HCT116 (cell line): Measurements from ENCODE around the gene ARHGAP18. TPM values are rescaled to one million over a fixed set of nuclear protein-coding genes. Genes with fewer than 3 reads are reported as not detected.

ENCODE experiments used
- ATAC-seq: fragments of 200-7000 bp; cut with Tn5 transposase; 2 replicates; pipeline ENCODE4 v1.9.1; 2020; ENCODE audit warnings: mild to moderate bottlenecking, moderate library complexity
- BruUV-seq: library from RNA; stranded (reverse); fragments of 400-500 nt; replicated peaks from 2 replicates; lab custom pipeline; 2021; lab: Mats Ljungman, UMichigan
- CTCF ChIA-PET: fragments of 300-600 bp; sonication (Branson Sonifier 250); formaldehyde crosslinking; loops from one replicate; lab custom pipeline; 2021; ENCODE audit warnings: antibody characterized with exemption; lab: Charles Lee
- POLR2A ChIA-PET: fragments of 300-600, 350-600 bp; sonication (Branson Sonifier 250); formaldehyde crosslinking; loops from one replicate; lab custom pipeline; 2021; ENCODE audit warnings: antibody characterized with exemption; lab: Charles Lee
- RAD21 ChIA-PET, 2 experiments: fragments of 300-600 bp; sonication (Branson Sonifier 250); formaldehyde crosslinking; loops; one replicate each; lab custom pipeline; 2023; ENCODE audit warnings: low total read pairs in 2 of 2; ENCODE audit not compliant: uncharacterized antibody in 2 of 2, unreplicated experiment in 2 of 2, low non-redundant PET in 1 of 2; lab: Charles Lee
- DNase-seq: peaks from one replicate; pipeline ENCODE4 v3.0.0-alpha.2; 2010; ENCODE audit warnings: low read depth, low spot score
- H2AFZ ChIP-seq: fragments of 200-600 bp; shearing (Covaris generic), sonication (generic); 2 replicates; pipeline ENCODE4 v1.6.1; 2017; ENCODE audit warnings: low read depth, mixed run types, mixed read lengths, antibody characterized with exemption, low read length; ENCODE audit not compliant: poor library complexity, severe bottlenecking
- H3K27ac ChIP-seq: 2 replicates; pipeline ENCODE4 v1.5.1; 2012; ENCODE audit warnings: low read depth, low read length
- H3K27me3 ChIP-seq: fragments of 200-600 bp; sonication (generic); 2 replicates; pipeline ENCODE4 v1.6.1; 2016; ENCODE audit warnings: mixed run types, low read length, mixed read lengths; ENCODE audit not compliant: insufficient read depth
- H3K36me3 ChIP-seq, 2 experiments: fragments of 200-500 bp in 1 of 2; fragments of 200-600 bp in 1 of 2; sonication (Bioruptor generic) in 1 of 2; sonication (generic) in 1 of 2; 2 replicates each; pipeline versions ENCODE4 v1.5.1 to v1.6.1; 2014 to 2016; ENCODE audit warnings: low read length in 2 of 2, inconsistent platforms in 1 of 2, mixed read lengths in 1 of 2, mixed run types in 1 of 2; ENCODE audit not compliant: insufficient read depth in 2 of 2, control insufficient read depth in 1 of 2
- H3K4me1 ChIP-seq, 2 experiments: fragments of 200-600 bp in 1 of 2; sonication (generic) in 1 of 2; 2 replicates each; pipeline versions ENCODE4 v1.5.1 to v1.6.1; 2012 to 2017; ENCODE audit warnings: low read length in 2 of 2, inconsistent platforms in 1 of 2, mild to moderate bottlenecking in 1 of 2, mixed read lengths in 1 of 2, mixed run types in 1 of 2, moderate library complexity in 1 of 2; ENCODE audit not compliant: insufficient read depth in 2 of 2, control insufficient read depth in 1 of 2
- H3K4me2 ChIP-seq: fragments of 200-600 bp; sonication (generic); 2 replicates; pipeline ENCODE4 v1.6.1; 2017; ENCODE audit warnings: mixed run types, low read length, mixed read lengths
- H3K4me3 ChIP-seq, 2 experiments: fragments of 200-600 bp in 1 of 2; sonication (generic) in 1 of 2; replicated peaks in 1 of 2; 2 replicates each; pipeline ENCODE4 v1.5.1; 2011 to 2016; ENCODE audit warnings: low read length in 2 of 2, control low read depth in 1 of 2, low read depth in 1 of 2, mild to moderate bottlenecking in 1 of 2, mixed read lengths in 1 of 2, mixed run types in 1 of 2
- H3K79me2 ChIP-seq: fragments of 200-600 bp; sonication (generic); 2 replicates; pipeline ENCODE4 v1.6.1; 2017; ENCODE audit warnings: mild to moderate bottlenecking, mixed run types, low read length, moderate library complexity, mixed read lengths; ENCODE audit not compliant: insufficient read depth
- H3K9ac ChIP-seq: fragments of 200-600 bp; sonication (generic); 2 replicates; pipeline ENCODE4 v1.6.1; 2016; ENCODE audit warnings: low read length, mixed read lengths
- H3K9me2 ChIP-seq: fragments of 200-600 bp; sonication (generic), shearing (Covaris generic); 2 replicates; pipeline ENCODE4 v1.6.1; 2017; ENCODE audit warnings: mixed run types, mild to moderate bottlenecking, moderate library complexity; ENCODE audit not compliant: insufficient read depth
- H3K9me3 ChIP-seq, 2 experiments: fragments of 200-500 bp in 1 of 2; fragments of 200-600 bp in 1 of 2; sonication (Bioruptor generic) in 1 of 2; sonication (generic) in 1 of 2; 2 replicates each; pipeline ENCODE4 v1.6.1; 2014 to 2017; ENCODE audit warnings: low read length in 2 of 2, mixed read lengths in 2 of 2, inconsistent platforms in 1 of 2, low read depth in 1 of 2, mild to moderate bottlenecking in 1 of 2, mixed run types in 1 of 2, moderate library complexity in 1 of 2; ENCODE audit not compliant: control insufficient read depth in 1 of 2, insufficient read depth in 1 of 2
- H4K20me1 ChIP-seq: fragments of 200-600 bp; sonication (generic), shearing (Covaris generic); 2 replicates; pipeline ENCODE4 v1.6.1; 2017; ENCODE audit warnings: mixed run types, mild to moderate bottlenecking, moderate library complexity; ENCODE audit not compliant: insufficient read depth
- CEBPB ChIP-seq: IDR thresholded peaks from 2 replicates; pipeline ENCODE4 v1.6.1; 2012; ENCODE audit warnings: low read depth
- CTCF ChIP-seq, 3 experiments: fragments of 200-600 bp in 1 of 3; sonication (generic) in 1 of 3; IDR thresholded peaks in 2 of 3; conservative IDR thresholded peaks in 1 of 3; 2 replicates each; pipeline ENCODE4 v1.5.1; 2012 to 2017; ENCODE audit warnings: low read depth in 2 of 3, low read length in 2 of 3, antibody characterized with exemption in 1 of 3, borderline replicate concordance in 1 of 3, control low read depth in 1 of 3, mild to moderate bottlenecking in 1 of 3, mixed read lengths in 1 of 3, mixed run types in 1 of 3, moderate library complexity in 1 of 3; ENCODE audit not compliant: insufficient read depth in 1 of 3
- EGR1 ChIP-seq: IDR thresholded peaks from 2 replicates; pipeline ENCODE4 v1.6.1; 2012; ENCODE audit warnings: low read depth
- EZH2 ChIP-seq: fragments of 200-600 bp; sonication (generic); IDR thresholded peaks from 2 replicates; pipeline ENCODE4 v1.6.1; 2017; ENCODE audit warnings: antibody characterized with exemption, mixed run types
- EZH2phosphoT487 ChIP-seq: fragments of 200-600 bp; IDR thresholded peaks from 2 replicates; pipeline ENCODE4 v1.6.1; 2018; ENCODE audit warnings: antibody characterized with exemption, borderline replicate concordance
- JUND ChIP-seq: IDR thresholded peaks from 2 replicates; pipeline ENCODE4 v1.6.1; 2012
- POLR2AphosphoS5 ChIP-seq: IDR thresholded peaks from 2 replicates; pipeline ENCODE4 v1.6.1; 2011; ENCODE audit warnings: mild to moderate bottlenecking, low read depth, low read length, moderate library complexity
- RAD21 ChIP-seq: IDR thresholded peaks from 2 replicates; pipeline ENCODE4 v1.6.1; 2012; ENCODE audit warnings: low read depth, mild to moderate bottlenecking
- SRF ChIP-seq: IDR thresholded peaks from 2 replicates; pipeline ENCODE4 v1.6.1; 2012; ENCODE audit warnings: low read depth
- TCF7L2 ChIP-seq: IDR thresholded peaks from 2 replicates; pipeline ENCODE4 v1.7.0; 2011; ENCODE audit warnings: borderline replicate concordance, inconsistent platforms; ENCODE audit not compliant: insufficient read depth, insufficient read length; ENCODE audit errors: extremely low read depth
- YY1 ChIP-seq: IDR thresholded peaks from 2 replicates; pipeline ENCODE4 v1.6.1; 2011; ENCODE audit warnings: low read length, low read depth, moderate library complexity, mild to moderate bottlenecking; ENCODE audit not compliant: insufficient replicate concordance; ENCODE audit errors: extremely low read depth
- ZBTB33 ChIP-seq: IDR thresholded peaks from 2 replicates; pipeline ENCODE4 v1.6.1; 2011; ENCODE audit warnings: mild to moderate bottlenecking, low read length, moderate library complexity; ENCODE audit not compliant: insufficient replicate concordance; ENCODE audit errors: extremely low read depth
- ZFX ChIP-seq: fragments of 450-650 bp; IDR thresholded peaks from 2 replicates; pipeline ENCODE4 v1.6.1; 2017
- ZNF274 ChIP-seq: fragments of 200-500 bp; sonication (Bioruptor generic); IDR thresholded peaks from 2 replicates; pipeline ENCODE4 v1.6.1; 2014; ENCODE audit warnings: mild to moderate bottlenecking, low read depth, low read length, inconsistent platforms
- intact Hi-C: fragments of 100-400 bp; cut with micrococcal nuclease; formaldehyde crosslinking; loops from 2 replicates; pipeline ENCODE4 v1.10.0; 2022
- total RNA-seq: library from RNA; stranded (reverse); gene quantifications from one replicate; pipeline ENCODE4 v1.2.1, GENCODE V29; 2021; ENCODE audit not compliant: unreplicated experiment

The ARHGAP18 gene
- total RNA-seq, 1 experiment from 2014 or later, result 70.3 TPM

GRCh38 chr6:129567374-129567773 is 142.6 kb downstream of the ARHGAP18 start (continued):
- TF ChIP-seq JUND (no peak), ZNF274 (no peak)

- POLR2A ChIA-PET, result interaction anchor here (1.0 to 2.7 kb wide), 2 partner anchors 65 to 66 kb away, joined by 4 to 12 read pairs; no protein-coding TSS in a partner anchor
- intact Hi-C loops, result loop anchor here (2.0 kb wide), 1 partner anchor 67 kb away; no protein-coding TSS in a partner anchor
- BruUV-seq, result no TSS peak
Measured at GRCh38 chr6:129565811-129566210, 144.2 kb downstream of the ARHGAP18 start.

GRCh38 chr6:129565366-129565765 is 144.6 kb downstream of the ARHGAP18 start:
- Histone ChIP-seq H3K9ac (no peak overlapping the region), H4K20me1 (no peaks in the 10 kb centered on the region), H3K27me3 (no peaks in the 10 kb centered on the region), H2AFZ (no peak overlapping the region), H3K9me3 (no peaks in the 10 kb centered on the region), H3K79me2 (no peaks in the 10 kb centered on the region), H3K36me3 (no peaks in the 10 kb centered on the region), H3K27ac (no peak overlapping the region), H3K4me1 (peaks cover 2 to 29% of the 10 kb centered on the region in 2 experiments; a peak in 2 of 4 replicates), H3K9me2 (no peaks in the 10 kb centered on the region), H3K4me2 (no peak overlapping the region), H3K4me3 (no peak overlapping the region)
- no TSS peak for BruUV-seq
- no peak for DNase-seq
- intact Hi-C loops, result no loop called here
- no peak for ATAC-seq
- TF ChIP-seq RAD21 (no peak), EZH2phosphoT487 (no peak), POLR2AphosphoS5 (no peak), ZBTB33 (no peak), ZFX (no peak), YY1 (no peak), SRF (no peak), TCF7L2 (no peak), CEBPB (no peak), CTCF (IDR thresholded peaks at IDR 0.05 in 2 of 3, conservative IDR thresholded peaks at IDR 0.05 in 1 of 3; ENCODE audit: borderline replicate concordance in 1 of 3, insufficient read depth in 1 of 3, low read depth in 2 of 3, low read length in 2 of 3) (no peak)
- ChIA-PET CTCF (interaction anchor here (3.8 kb wide), 1 partner anchor 64 kb away, joined by 45 read pairs; no protein-coding TSS in a partner anchor), POLR2A (interaction anchor here (1.0 to 2.7 kb wide), 2 partner anchors 64 to 66 kb away, joined by 4 to 12 read pairs; no protein-coding TSS in a partner anchor), RAD21 (interaction anchor here in 1 of 2 experiments (1.6 kb wide), 1 partner anchor 65 kb away, joined by 3 read pairs; no protein-coding TSS in a partner anchor)

More at GRCh38 chr6:129565811-129566210, 144.2 kb downstream of the ARHGAP18 start:
- Histone ChIP-seq H2AFZ (no peak overlapping the region), H3K27ac (no peak overlapping the region), H4K20me1 (no peaks in the 10 kb centered on the region), H3K9ac (no peak overlapping the region), H3K79me2 (no peaks in the 10 kb centered on the region), H3K36me3 (no peaks in the 10 kb centered on the region), H3K4me2 (no peak overlapping the region), H3K9me2 (no peaks in the 10 kb centered on the region), H3K4me1 (peaks cover 2 to 29% of the 10 kb centered on the region in 2 experiments; a peak in 2 of 4 replicates), H3K27me3 (no peaks in the 10 kb centered on the region), H3K4me3 (no peak overlapping the region), H3K9me3 (no peaks in the 10 kb centered on the region)
- DNase-seq, result no peak
- ATAC-seq, result no peak
- TF ChIP-seq EZH2, result no peak
- TF ChIP-seq RAD21, result no peak
- TF ChIP-seq EGR1, result no peak
- ChIA-PET RAD21 (interaction anchor here in 1 of 2 experiments (1.6 kb wide), 1 partner anchor 65 kb away, joined by 3 read pairs; no protein-coding TSS in a partner anchor), CTCF (interaction anchor here (0.8 to 3.8 kb wide), 2 partner anchors 64 to 97 kb away, joined by 3 to 45 read pairs; no protein-coding TSS in a partner anchor)
